T-helper 2 cell treated with Interferon-gamma antibody and Interleukin-4, amounts not matched to agents 5 μg/mL and 100 μg/mL, for 36 hours (primary cell): ENCODE data around the gene CRYBG2.
"Not testable (repeated sequence)": the region's sequence is repeated elsewhere in the genome, so short reads cannot be mapped to it uniquely, and the experiment has no call there.

Experiments used
- DNase-seq: peaks from one replicate; pipeline ENCODE4 v3.0.0; 2021; ENCODE audit warnings: low spot score
- H3K27ac Mint-ChIP-seq: one replicate; pipeline ENCODE4 v1.8.0; 2021; ENCODE audit warnings: mild to moderate bottlenecking, mixed read lengths
- H3K27me3 Mint-ChIP-seq: one replicate; pipeline ENCODE4 v1.8.0; 2021; ENCODE audit warnings: low read depth, mixed read lengths
- H3K36me3 Mint-ChIP-seq: one replicate; pipeline ENCODE4 v1.8.0; 2021; ENCODE audit warnings: low read depth, mixed read lengths
- H3K4me1 Mint-ChIP-seq: one replicate; pipeline ENCODE4 v1.8.0; 2021; ENCODE audit warnings: low read depth, mixed read lengths
- H3K4me3 Mint-ChIP-seq: one replicate; pipeline ENCODE4 v1.8.0; 2022; ENCODE audit warnings: mild to moderate bottlenecking, moderate library complexity, mixed read lengths
- H3K9me3 Mint-ChIP-seq: one replicate; pipeline ENCODE4 v1.8.0; 2021; ENCODE audit warnings: mixed read lengths

CRYBG2 gene

GRCh38 chr1:26376050-26376449, 22.1 kb upstream of the CRYBG2 start:
- peaks cover 75% of the 10 kb centered on the region for H3K4me1 Mint-ChIP-seq
- peaks cover 5% of the 10 kb centered on the region for H3K9me3 Mint-ChIP-seq
- peak overlapping the region; percentile 8 for H3K4me3 Mint-ChIP-seq
- H3K27me3 Mint-ChIP-seq, result no peaks in the 10 kb centered on the region
- H3K27ac Mint-ChIP-seq, result peak overlapping the region; percentile 8
- no peak for DNase-seq
- peaks cover 7% of the 10 kb centered on the region for H3K36me3 Mint-ChIP-seq

GRCh38 chr1:26375081-26375480, 21.2 kb upstream of the CRYBG2 start:
- H3K27ac Mint-ChIP-seq, result peak overlapping the region; percentile 94
- H3K9me3 Mint-ChIP-seq, result peaks cover 12% of the 10 kb centered on the region
- H3K4me3 Mint-ChIP-seq, result peak overlapping the region; percentile 71
- H3K27me3 Mint-ChIP-seq, result no peaks in the 10 kb centered on the region
- H3K36me3 Mint-ChIP-seq, result peaks cover 12% of the 10 kb centered on the region
- peaks cover 78% of the 10 kb centered on the region for H3K4me1 Mint-ChIP-seq
- no peak for DNase-seq

DNA sequence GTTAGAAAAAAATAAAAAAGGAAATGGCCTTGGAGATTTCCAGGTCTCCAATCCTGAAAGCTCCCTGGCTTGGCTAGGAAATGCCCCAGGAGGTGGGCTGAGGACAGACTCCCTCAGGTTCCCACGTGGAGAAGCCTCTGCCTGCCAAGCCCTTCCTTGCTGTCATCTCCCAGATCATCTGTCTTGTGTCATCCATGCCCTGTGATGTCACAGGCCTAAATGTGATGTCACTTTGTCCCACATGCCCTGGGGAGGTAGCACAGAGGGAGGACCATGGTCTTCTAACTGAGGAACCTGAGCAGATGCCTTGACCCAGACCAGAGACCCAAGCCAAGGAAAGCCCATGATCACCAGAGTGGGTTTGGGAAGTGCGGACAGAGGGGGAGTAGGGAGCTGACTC, 20.4 kb upstream of the CRYBG2 start:
- Mint-ChIP-seq H3K4me3 (peak overlapping the region; percentile 71), H3K36me3 (peaks cover 13% of the 10 kb centered on the region), H3K9me3 (peaks cover 12% of the 10 kb centered on the region), H3K27ac (peak overlapping the region; percentile 94), H3K4me1 (peaks cover 75% of the 10 kb centered on the region)
- H3K27me3 Mint-ChIP-seq, DNase-seq: not testable (repeated sequence)

- H3K27me3 Mint-ChIP-seq, result no peaks in the 10 kb centered on the region
- peaks cover 72% of the 10 kb centered on the region for H3K4me1 Mint-ChIP-seq
- no peak for DNase-seq
- H3K27ac Mint-ChIP-seq, result peak overlapping the region; percentile 94
- peaks cover 12% of the 10 kb centered on the region for H3K9me3 Mint-ChIP-seq
- peak overlapping the region; percentile 71 for H3K4me3 Mint-ChIP-seq
- peaks cover 13% of the 10 kb centered on the region for H3K36me3 Mint-ChIP-seq
These were observed 19.9 kb upstream of the CRYBG2 start for GRCh38 chr1:26373789-26374188.

DNA sequence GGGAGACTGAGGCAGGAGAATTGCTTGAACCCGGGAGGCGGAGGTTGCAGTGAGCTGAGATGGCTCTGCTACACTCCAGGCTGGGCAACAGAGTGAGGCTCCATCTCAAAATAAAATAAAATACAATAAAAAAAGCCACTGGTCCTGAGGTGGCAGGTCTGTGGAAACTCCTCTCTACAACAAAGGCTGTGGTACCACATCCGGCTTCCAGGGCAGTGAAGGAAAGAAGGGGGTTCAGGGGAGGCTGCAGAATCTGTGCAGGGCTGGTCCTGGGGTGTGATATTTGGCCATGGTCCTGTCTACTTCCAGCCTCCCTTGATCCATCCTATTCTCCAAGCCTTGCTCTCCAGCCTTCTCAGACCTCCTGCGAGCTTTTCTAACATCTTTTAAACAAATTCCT, 19.4 kb upstream of the CRYBG2 start:
- peaks cover 68% of the 10 kb centered on the region for H3K4me1 Mint-ChIP-seq
- H3K36me3 Mint-ChIP-seq, result peaks cover 13% of the 10 kb centered on the region
- DNase-seq, result no peak
- peaks cover 12% of the 10 kb centered on the region for H3K9me3 Mint-ChIP-seq
- H3K4me3 Mint-ChIP-seq, result peak overlapping the region; percentile 71
- peak overlapping the region; percentile 94 for H3K27ac Mint-ChIP-seq
- no peaks in the 10 kb centered on the region for H3K27me3 Mint-ChIP-seq

- Mint-ChIP-seq H3K4me1 (peaks cover 64% of the 10 kb centered on the region), H3K9me3 (peaks cover 12% of the 10 kb centered on the region), H3K4me3 (peak within 1 kb of the TSS; percentile 71), H3K36me3 (peaks cover 13% of the 10 kb centered on the region), H3K27ac (peak within 1 kb of the TSS; percentile 94)
- not testable (repeated sequence) for H3K27me3 Mint-ChIP-seq, DNase-seq
These were observed 18.7 kb upstream of the CRYBG2 start, which contains the start of gene ZNF683 for GRCh38 chr1:26372611-26373010. Gene ZNF683 (minus strand): TSS chr1:26372750. CDS start chr1:26368571, 4,179 bp downstream.

GRCh38 chr1:26372039-26372438, 18.1 kb upstream of the CRYBG2 start:
- DNase-seq, result no peak
- Mint-ChIP-seq H3K27me3 (peaks cover 3% of the 10 kb centered on the region), H3K4me1 (peaks cover 59% of the 10 kb centered on the region), H3K36me3 (peaks cover 13% of the 10 kb centered on the region), H3K4me3 (no peak overlapping the region), H3K27ac (peak overlapping the region; percentile 94), H3K9me3 (peaks cover 12% of the 10 kb centered on the region)

GRCh38 chr1:26370591-26371382, 16.9 kb upstream of the CRYBG2 start:
- Mint-ChIP-seq H3K4me1 (peaks cover 48% of the 10 kb centered on the region), H3K4me3 (peak overlapping the region; percentile 36), H3K9me3 (peaks cover 8% of the 10 kb centered on the region), H3K27me3 (peaks cover 3% of the 10 kb centered on the region), H3K27ac (peak overlapping the region; percentile 46), H3K36me3 (peaks cover 10% of the 10 kb centered on the region)
- no peak for DNase-seq

DNA sequence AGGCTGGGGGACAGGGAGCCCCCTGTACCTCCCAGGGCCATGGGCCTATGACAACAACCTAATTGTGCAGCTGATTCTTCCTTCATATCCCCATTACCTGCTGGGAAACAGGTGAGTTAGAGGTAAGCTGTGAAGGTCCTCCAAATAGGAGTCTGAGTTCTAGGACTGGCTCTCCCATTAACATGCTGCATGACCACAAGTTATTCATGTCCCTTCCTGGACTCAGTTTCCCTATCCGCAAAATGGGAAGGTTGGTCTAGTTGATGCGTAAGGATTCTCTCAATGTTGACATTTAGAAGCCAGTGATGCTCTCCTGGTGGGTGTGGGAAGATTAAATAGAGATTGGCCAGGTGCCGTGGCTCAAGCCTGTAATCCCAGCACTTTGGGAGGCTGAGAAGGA, 14.6 kb upstream of the CRYBG2 start:
- Mint-ChIP-seq H3K9me3 (peaks cover 8% of the 10 kb centered on the region), H3K27ac (no peak overlapping the region), H3K27me3 (peaks cover 10% of the 10 kb centered on the region), H3K4me3 (no peak overlapping the region), H3K4me1 (peaks cover 39% of the 10 kb centered on the region), H3K36me3 (peaks cover 10% of the 10 kb centered on the region)
- no peak for DNase-seq

DNA sequence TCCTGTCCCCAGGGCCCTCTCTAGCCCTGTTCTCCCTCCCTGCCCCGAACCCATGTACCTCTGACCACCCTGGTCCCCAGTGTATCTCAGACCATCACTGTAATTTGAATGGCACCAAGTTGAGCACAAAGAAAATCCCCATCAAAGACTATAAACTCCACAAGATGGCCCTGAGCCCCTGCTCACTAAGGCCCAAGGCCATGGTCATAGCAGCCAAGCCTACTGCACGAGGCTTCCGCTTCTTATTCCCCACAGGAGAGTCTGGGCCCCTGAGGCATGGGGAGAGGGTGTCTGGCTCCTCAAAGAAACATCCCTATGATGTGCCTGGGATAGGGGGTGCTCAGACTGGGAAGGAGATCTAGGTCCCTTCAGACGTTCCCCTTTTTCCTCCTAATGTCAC, 14.1 kb upstream of the CRYBG2 start:
- Mint-ChIP-seq H3K9me3 (peaks cover 8% of the 10 kb centered on the region), H3K27me3 (peaks cover 10% of the 10 kb centered on the region), H3K27ac (no peak overlapping the region), H3K4me1 (peaks cover 40% of the 10 kb centered on the region), H3K36me3 (peaks cover 10% of the 10 kb centered on the region), H3K4me3 (no peak overlapping the region)
- DNase-seq, result no peak

DNA sequence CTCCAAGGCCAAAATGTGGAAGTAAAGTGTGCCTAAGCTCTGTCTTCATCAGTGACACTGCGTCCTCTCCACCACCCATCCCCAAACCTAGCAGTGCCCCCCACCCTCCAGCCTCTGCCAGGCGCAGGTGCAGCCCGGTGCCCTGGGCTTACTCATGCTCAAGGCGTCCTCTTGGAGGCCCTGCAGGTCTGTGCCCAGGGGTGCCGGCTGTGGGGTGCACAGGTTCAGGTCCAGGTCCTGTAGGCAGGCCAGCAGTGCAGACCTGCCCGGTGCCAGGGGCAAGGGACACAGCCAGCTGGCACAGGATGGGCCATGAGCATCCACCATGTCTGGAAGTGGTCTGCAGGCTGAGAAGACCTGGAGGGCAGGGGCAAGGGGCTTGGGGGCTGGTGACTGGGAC, 13.5 kb upstream of the CRYBG2 start:
- Mint-ChIP-seq H3K4me1 (peaks cover 36% of the 10 kb centered on the region), H3K36me3 (peaks cover 9% of the 10 kb centered on the region), H3K4me3 (no peak overlapping the region), H3K9me3 (peaks cover 8% of the 10 kb centered on the region), H3K27ac (no peak overlapping the region), H3K27me3 (peaks cover 10% of the 10 kb centered on the region)
- DNase-seq, result no peak

- DNase-seq, result no peak
- no peak overlapping the region for H3K4me3 Mint-ChIP-seq
- peaks cover 33% of the 10 kb centered on the region for H3K4me1 Mint-ChIP-seq
- H3K36me3 Mint-ChIP-seq, result peaks cover 2% of the 10 kb centered on the region
- no peak overlapping the region for H3K27ac Mint-ChIP-seq
- peaks cover 30% of the 10 kb centered on the region for H3K27me3 Mint-ChIP-seq
- no peaks in the 10 kb centered on the region for H3K9me3 Mint-ChIP-seq
These were observed 11.0 kb upstream of the CRYBG2 start for GRCh38 chr1:26364956-26365355.

DNA sequence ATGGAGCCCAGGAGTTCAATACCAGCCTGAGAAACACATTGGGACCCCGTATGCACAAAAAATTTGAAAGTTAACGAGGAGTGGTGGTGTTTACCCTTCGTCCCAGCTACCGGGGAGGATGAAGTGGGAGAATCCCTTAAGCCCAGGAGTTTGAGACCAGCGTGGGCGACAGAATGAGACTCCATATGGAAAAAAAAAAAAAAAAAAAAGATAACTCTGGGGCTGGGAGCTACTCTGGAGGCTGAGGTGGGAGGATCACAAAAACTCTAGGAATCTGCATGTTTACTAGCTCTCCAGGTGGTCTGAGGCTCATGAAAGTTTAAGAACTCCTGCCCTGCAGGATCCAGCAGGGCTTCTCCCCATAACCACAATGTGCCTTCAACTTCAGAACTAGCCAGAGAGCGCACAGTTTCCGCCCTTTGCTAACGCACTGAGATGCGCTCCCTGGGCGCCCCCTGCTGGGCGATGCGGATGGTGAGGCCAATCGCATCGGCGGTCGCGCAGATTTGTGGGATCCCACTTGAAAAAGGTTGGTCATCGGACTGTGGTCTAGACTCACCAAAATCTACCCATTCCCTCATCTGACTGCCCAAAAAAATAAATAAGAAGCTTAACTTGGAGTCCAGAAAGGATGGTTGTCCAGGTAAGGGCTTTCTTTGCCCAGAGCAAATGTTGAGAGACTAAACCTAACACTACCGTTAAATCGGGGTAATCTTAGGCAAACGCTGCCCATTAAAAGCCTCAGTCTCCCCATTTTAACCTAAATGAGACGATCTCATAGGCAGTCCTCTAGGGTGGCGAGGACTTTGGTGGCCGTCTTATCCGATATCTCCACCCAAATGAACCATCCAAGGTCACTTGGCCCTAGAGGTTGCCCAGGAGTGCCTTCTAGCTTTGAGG, 9.9 kb upstream of the CRYBG2 start:
- H3K4me1 Mint-ChIP-seq, result peaks cover 42% of the 10 kb centered on the region
- H3K9me3 Mint-ChIP-seq, result no peaks in the 10 kb centered on the region
- peak overlapping the region; percentile 15 for H3K27ac Mint-ChIP-seq
- no peaks in the 10 kb centered on the region for H3K36me3 Mint-ChIP-seq
- DNase-seq, result peak; percentile 82
- H3K27me3 Mint-ChIP-seq, result peaks cover 38% of the 10 kb centered on the region
- peak overlapping the region; percentile 38 for H3K4me3 Mint-ChIP-seq

DNA sequence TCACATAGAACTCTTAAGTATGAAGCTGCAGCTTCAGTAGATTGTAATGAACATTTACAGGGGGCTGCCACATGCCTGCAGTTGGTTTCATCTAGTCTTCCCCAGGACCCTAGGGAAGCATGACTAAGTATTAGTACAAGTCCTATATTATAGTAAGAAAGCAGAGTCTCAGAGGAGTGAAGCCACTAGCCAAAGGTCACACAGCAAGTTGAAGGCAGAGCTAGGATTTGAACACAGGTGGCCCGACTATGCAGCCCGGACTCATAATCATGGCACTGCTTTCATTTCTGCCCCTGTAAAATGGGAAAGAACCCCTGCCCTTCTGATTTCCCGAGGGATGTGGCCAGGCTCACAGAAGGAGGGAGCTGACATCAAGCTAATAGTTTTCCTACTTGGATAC, 8.4 kb upstream of the CRYBG2 start:
- Mint-ChIP-seq H3K27me3 (peaks cover 35% of the 10 kb centered on the region), H3K27ac (no peak overlapping the region), H3K4me1 (peaks cover 47% of the 10 kb centered on the region), H3K9me3 (no peaks in the 10 kb centered on the region), H3K36me3 (no peaks in the 10 kb centered on the region), H3K4me3 (no peak overlapping the region)
- no peak for DNase-seq
